Endodermal cell (in vitro differentiated cells): Measurements from ENCODE around the gene SAMD9. TPM values are rescaled to one million over a fixed set of nuclear protein-coding genes. Genes with fewer than 3 reads are reported as not detected.

Experiments
- DNase-seq: peaks from one replicate; pipeline ENCODE4 v3.0.0-alpha.2; 2017
- H3K27ac ChIP-seq: 2 replicates; pipeline ENCODE4 v1.5.1; 2013; ENCODE audit warnings: mild to moderate bottlenecking, low read depth, low read length, moderate library complexity
- H3K27me3 ChIP-seq: 2 replicates; pipeline ENCODE4 v1.6.1; 2013; ENCODE audit warnings: mild to moderate bottlenecking, low read length, moderate library complexity; ENCODE audit not compliant: insufficient read depth, control insufficient read depth, poor library complexity, severe bottlenecking
- H3K36me3 ChIP-seq: 2 replicates; pipeline ENCODE4 v1.7.0; 2013; ENCODE audit warnings: mild to moderate bottlenecking, low read length, moderate library complexity; ENCODE audit not compliant: control insufficient read depth, insufficient read depth
- H3K4me1 ChIP-seq: one replicate; pipeline ENCODE4 v1.7.0; 2013; ENCODE audit warnings: low read length; ENCODE audit not compliant: control insufficient read depth, insufficient read depth
- H3K4me3 ChIP-seq: 2 replicates; pipeline ENCODE4 v1.5.1; 2013; ENCODE audit warnings: mild to moderate bottlenecking, low read length, moderate library complexity
- H3K9ac ChIP-seq: 2 replicates; pipeline ENCODE4 v1.6.1; 2013; ENCODE audit warnings: mild to moderate bottlenecking, low read length, moderate library complexity; ENCODE audit not compliant: poor library complexity, severe bottlenecking; ENCODE audit errors: extremely low read depth
- H3K9me3 ChIP-seq: 2 replicates; pipeline ENCODE4 v1.6.1; 2013; ENCODE audit warnings: mild to moderate bottlenecking, low read length, moderate library complexity; ENCODE audit not compliant: control insufficient read depth
- H3K27ac Mint-ChIP-seq: 2 replicates; pipeline ENCODE4 v1.8.0; 2020; ENCODE audit warnings: mixed read lengths
- H3K27me3 Mint-ChIP-seq: 2 replicates; pipeline ENCODE4 v1.8.0; 2021; ENCODE audit warnings: mild to moderate bottlenecking, mixed read lengths; ENCODE audit not compliant: insufficient read depth
- H3K36me3 Mint-ChIP-seq: 2 replicates; pipeline ENCODE4 v1.8.0; 2020; ENCODE audit warnings: low read depth, mixed read lengths
- H3K4me1 Mint-ChIP-seq: 2 replicates; pipeline ENCODE4 v1.8.0; 2020; ENCODE audit warnings: mixed read lengths
- H3K4me3 Mint-ChIP-seq: 2 replicates; pipeline ENCODE4 v1.8.0; 2020; ENCODE audit warnings: mild to moderate bottlenecking, moderate library complexity, mixed read lengths
- H3K9me3 Mint-ChIP-seq: 2 replicates; pipeline ENCODE4 v1.8.0; 2020; ENCODE audit warnings: mild to moderate bottlenecking, mixed read lengths
- CTCF ChIP-seq: fragments of 200-600 bp; sonication (generic); conservative IDR thresholded peaks from 2 replicates; pipeline ENCODE4 v1.5.0; 2021; ENCODE audit warnings: antibody characterized with exemption, mild to moderate bottlenecking
- WGBS, 2 experiments: methylation state at CpG; one replicate each; pipeline versions ENCODE4 v1.1.5 to v1.1.7; 2013; ENCODE audit warnings: missing lambda C conversion rate in 2 of 2, mixed read lengths in 1 of 2; ENCODE audit not compliant: insufficient coverage in 1 of 2, insufficient read length in 1 of 2; 5-methylcytosine and 5-hydroxymethylcytosine counted together
- total RNA-seq, 2 donors: library from RNA; stranded (reverse); fragmentation: NEBNext Ultra II Directional in 1 of 2; extraction: Animal tissue kit (Norgen Biotek cat#: 25700) in 1 of 2; gene quantifications; 2 replicates in 1 of 2; 3 replicates in 1 of 2; pipeline ENCODE4 v1.2.1, GENCODE V29; 2021

The SAMD9 gene
- total RNA-seq, 2 donors from 2014 or later = not detected

DNA sequence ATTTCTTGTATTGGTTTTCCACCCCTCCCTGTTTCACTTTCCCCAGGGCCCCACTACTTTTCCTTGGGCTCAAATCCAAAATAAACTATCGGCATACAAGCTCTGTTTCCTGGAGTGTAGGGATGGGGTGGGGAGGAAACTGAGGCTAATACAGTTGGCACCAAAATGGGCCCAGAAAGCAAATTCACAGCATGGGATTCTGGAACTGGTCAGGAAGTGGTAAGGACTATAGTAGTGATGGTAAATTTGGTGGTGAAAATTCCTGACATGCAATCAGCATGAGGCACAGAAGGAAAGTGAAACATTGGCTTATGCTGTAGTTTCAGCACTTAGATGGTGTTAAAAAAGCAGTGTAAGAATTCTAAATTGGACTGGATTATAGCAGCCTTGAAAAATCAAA is 39.1 kb upstream of the SAMD9 start:
- no peak for DNase-seq
- H3K36me3 ChIP-seq = no peaks in the 10 kb centered on the region
- WGBS, 2 experiments = 91% methylated on average over 1 of the region's 1 CpG; no CpG with 5 or more reads in 1 of the 2 experiments
- H3K27me3 Mint-ChIP-seq = peaks cover 2% of the 10 kb centered on the region
- no peaks in the 10 kb centered on the region for H3K36me3 Mint-ChIP-seq
- no peak overlapping the region for H3K9ac ChIP-seq
- H3K4me3 Mint-ChIP-seq = no peak overlapping the region
- no peaks in the 10 kb centered on the region for H3K27me3 ChIP-seq
- no peaks in the 10 kb centered on the region for H3K9me3 Mint-ChIP-seq
- no peaks in the 10 kb centered on the region for H3K4me1 ChIP-seq
- no peak overlapping the region for H3K4me3 ChIP-seq
- H3K9me3 ChIP-seq = peaks cover under 1% of the 10 kb centered on the region
- TF ChIP-seq CTCF = no peak
- H3K27ac ChIP-seq = no peak overlapping the region
- H3K27ac Mint-ChIP-seq = no peak overlapping the region
- H3K4me1 Mint-ChIP-seq = peaks cover 4% of the 10 kb centered on the region

DNA sequence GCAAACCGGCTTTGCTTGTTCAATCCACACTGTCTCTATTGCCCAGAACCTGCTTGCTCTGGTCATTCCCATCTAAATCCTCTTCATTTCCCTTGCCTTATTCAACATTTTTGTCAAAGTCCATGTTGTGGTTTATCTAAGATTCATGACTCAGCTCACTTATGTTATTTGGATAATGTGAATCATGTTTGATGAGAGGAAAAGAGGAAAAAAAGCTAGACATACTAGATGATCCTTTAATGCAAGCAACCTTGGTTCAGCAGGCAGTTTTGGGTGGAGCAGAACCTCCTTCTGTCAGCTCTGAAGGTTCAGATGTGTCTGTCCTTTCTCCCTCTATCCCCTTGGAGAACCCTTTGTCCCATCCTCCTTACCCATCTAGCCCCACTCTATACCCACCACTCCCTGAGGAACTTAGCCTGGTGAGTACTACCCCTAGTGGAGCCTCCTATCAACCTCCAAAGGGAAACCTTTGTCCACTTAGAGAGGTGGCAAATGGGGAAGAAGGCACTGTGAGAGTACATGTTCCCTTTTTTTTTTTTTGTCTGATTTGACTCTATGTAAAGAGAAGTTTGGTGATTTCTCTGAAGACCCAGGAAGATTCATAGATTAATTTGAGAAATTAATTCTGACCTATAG is 32.5 kb upstream of the SAMD9 start:
- WGBS, 2 experiments = 90 to 94% methylated on average over 1 of the region's 1 CpG
- no peak overlapping the region for H3K27ac Mint-ChIP-seq

GRCh38 chr7:93148727-93149126 is 30.9 kb upstream of the SAMD9 start:
- Mint-ChIP-seq H3K27ac (no peak overlapping the region), H3K4me1 (peaks cover 20% of the 10 kb centered on the region), H3K9me3 (no peaks in the 10 kb centered on the region), H3K4me3 (no peak overlapping the region), H3K27me3 (no peaks in the 10 kb centered on the region), H3K36me3 (no peaks in the 10 kb centered on the region)
- Histone ChIP-seq H3K4me1 (no peaks in the 10 kb centered on the region), H3K9me3 (no peaks in the 10 kb centered on the region), H3K9ac (no peak overlapping the region), H3K27me3 (no peaks in the 10 kb centered on the region), H3K27ac (no peak overlapping the region), H3K36me3 (no peaks in the 10 kb centered on the region), H3K4me3 (no peak overlapping the region)
- no peak for DNase-seq
- WGBS, 2 experiments = 87 to 100% methylated on average over 3 of the region's 3 CpGs
- no peak for TF ChIP-seq CTCF

More for the DNA sequence above, 32.5 kb upstream of the SAMD9 start:
- Mint-ChIP-seq H3K4me3 (no peak overlapping the region), H3K4me1 (peaks cover 20% of the 10 kb centered on the region), H3K27me3 (no peaks in the 10 kb centered on the region), H3K36me3 (no peaks in the 10 kb centered on the region), H3K9me3 (no peaks in the 10 kb centered on the region)
- H3K36me3 ChIP-seq = no peaks in the 10 kb centered on the region
- H3K27me3 ChIP-seq = no peaks in the 10 kb centered on the region
- no peak overlapping the region for H3K27ac ChIP-seq
- DNase-seq = no peak
- H3K4me3 ChIP-seq = no peak overlapping the region
- H3K4me1 ChIP-seq = no peaks in the 10 kb centered on the region
- H3K9ac ChIP-seq = no peak overlapping the region
- no peak for TF ChIP-seq CTCF
- H3K9me3 ChIP-seq = no peaks in the 10 kb centered on the region
